Activated naive CD8-positive, alpha-beta T cell treated with anti-CD3 and anti-CD28 coated beads, Interleukin-2, amount 50 U/mL, for 16 hours (primary cell): ENCODE data around the gene TFF2.

Experiments used
- DNase-seq: peaks from one replicate; pipeline ENCODE4 v3.0.0-alpha.2; 2020; ENCODE audit warnings: low read depth, low spot score

TFF2 gene

DNA sequence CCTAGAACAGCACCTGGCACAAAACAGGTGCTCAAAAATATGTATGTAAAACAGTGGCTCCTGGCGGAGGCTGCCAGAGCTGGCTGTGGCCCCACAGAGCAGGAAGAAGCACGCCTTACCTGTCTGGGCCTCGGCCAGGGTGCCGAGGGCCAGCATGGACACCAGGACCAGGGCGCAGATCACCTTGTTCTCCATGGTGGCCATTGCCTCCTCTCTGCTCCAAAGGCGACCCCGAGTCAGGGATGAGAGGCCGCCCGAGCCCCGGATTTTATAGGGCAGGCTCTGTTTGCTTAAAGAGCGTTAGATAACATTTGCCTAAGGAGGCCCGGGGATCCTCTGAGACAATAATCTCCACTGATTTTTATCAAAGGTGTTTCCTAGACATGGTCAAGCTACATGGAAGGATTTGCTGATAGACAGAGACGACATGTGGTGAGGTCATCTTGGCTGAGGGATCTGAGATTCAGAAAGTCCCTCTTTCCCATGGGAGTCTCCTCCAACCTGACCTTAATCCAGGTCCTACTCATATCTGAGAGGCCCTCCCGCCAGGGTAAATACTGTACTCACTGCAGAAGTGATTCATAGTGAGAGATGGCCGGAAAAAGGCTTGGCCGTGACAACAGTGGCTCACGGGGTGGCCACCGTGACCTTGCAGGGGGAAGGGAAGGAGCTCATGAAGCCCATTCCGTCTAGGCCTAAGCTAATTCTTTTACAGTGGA, 15.7 kb upstream of the TFF2 start, which contains the start of gene TFF1:
TSS of gene TFF1 (minus strand) at position 244 of the 719 bp plus-strand sequence. CDS start at position 204, 40 bp downstream.
- no peak for DNase-seq

DNA sequence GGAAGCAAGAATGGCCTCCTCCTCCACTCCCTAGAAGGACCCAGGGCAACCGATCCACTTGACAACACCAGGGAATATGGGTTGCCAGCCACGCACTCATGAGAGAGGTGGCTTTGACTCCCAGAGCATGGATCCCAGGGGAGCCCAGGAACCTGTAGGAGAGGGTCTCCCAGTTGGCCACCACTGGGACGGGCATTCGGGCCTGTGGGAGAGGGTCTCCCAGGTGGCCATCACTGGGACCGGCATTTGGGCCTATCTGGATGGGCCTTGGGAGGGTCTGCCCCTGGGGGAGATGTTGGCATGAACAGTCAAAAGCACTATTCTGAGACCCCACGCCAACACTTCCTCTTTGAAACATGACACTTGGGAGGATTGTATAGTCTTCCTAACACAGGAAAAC, 15.0 kb upstream of the TFF2 start:
- DNase-seq, result no peak

DNA sequence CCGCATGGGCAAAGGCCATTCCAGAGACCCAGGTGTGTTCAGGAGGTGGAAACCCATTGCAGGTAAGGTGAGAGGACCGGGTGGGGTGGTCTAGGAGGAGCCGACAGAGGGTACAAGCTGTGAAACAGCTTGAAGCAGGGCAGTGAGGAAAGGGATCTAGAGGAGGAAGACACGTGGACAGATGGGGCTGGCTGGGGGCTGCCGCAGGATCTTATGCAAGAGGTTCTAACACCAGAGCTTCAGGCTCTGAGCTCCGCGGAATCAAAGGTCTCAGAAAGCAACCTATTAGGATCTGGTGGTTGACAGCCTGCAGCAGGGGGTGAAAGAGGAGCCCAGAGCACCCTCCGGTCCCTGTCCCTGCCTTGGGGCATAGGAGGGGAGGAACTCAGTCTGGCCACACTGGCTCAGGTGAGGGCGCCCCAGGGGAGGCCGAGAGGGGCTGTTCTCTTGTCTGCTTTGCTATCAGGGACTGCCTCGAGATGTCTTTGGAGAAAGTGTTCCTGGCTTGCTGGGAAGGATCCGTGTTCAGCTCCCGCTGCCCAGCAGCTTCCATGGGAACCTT, 13.6 kb upstream of the TFF2 start:
- DNase-seq, result no peak

DNA sequence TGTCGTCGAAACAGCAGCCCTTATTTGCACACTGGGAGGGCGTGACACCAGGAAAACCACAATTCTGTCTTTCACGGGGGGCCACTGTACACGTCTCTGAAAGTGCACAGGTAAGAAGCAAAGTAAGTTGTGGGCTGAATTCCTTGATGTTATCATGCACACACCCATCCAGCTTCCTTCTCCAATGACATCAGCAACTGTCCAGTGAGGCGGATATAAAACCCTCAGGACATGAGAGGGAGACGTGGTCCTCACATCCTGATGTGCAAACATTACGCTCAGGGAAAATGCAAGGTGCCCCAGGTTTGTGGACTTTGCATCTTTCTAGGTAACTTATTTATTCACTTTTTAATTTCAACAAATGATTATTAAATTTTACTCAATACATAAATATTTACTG, 12.5 kb upstream of the TFF2 start:
- DNase-seq, result no peak

DNA sequence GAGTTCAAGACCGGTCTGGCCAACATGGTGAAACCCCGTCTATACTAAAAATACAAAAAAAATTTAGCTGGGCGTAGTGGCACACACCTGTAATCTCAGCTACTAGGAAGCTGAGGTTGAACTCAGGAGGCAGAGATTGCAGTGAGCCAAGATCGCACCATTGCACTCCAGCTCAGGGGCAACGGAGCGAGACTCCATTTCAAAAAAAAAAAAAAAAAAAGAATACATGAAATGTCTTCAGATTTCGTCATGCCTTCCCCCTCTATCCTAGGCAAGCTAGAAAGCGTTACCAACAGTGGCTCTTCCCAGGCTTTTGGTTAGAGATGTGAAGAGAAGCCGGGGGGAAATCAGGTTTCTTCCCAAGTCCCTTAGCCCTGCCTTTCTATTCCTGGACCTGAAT, 11.9 kb upstream of the TFF2 start:
- no peak for DNase-seq

DNA sequence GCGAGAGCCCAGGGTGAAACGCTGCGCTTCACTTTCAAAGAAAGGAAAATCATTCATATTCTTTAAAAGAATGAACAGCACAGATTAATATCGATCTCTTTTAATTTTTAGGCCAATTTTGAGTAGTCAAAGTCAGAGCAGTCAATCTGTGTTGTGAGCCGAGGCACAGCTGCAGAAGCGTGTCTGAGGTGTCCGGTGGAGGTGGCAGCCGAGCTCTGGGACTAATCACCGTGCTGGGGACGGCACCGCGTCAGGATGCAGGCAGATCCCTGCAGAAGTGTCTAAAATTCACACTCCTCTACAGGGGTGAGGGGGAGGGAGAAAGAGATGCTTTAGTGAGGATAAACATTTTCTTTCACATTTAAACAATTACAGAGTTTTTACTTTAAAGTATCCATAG, 11.4 kb upstream of the TFF2 start:
- no peak for DNase-seq

DNA sequence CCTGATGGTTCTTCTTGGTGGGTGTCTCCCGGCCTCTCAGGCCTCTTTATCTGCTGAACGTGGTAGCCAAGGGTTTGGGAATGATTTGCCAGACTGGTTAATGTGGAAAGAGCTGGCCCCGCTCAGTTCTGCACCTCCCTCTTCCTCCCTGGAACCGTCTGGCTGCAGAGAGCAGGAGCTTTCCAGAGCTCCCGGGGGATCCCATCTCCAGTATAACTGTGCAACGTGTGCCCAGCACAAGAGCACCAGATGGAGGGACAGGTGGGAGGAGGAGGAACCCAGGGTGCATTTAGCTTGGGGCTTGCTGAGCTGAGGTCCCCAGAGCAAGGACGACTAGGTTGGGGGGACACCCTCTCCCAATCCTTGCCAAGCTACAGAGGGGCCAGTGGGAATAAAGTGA, 10.5 kb upstream of the TFF2 start:
- no peak for DNase-seq

DNA sequence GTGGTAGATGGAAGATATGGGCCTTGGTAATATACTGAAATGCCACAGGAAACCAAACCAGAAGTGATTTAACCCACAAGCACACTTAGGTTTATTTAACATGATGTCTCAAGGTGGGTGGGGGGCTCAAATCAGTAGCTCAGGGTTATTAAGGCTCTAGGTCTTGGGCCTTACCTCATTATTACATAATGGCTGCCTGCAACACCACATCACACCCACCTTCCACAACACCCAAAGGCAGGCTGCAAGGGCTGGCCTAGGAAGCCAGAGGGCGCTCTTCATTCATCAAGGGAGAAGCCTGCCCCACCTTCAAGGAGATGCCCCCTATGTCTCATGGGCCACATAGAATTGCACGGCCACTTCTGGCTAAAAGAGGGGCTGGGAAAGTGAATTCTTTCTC, 9.5 kb upstream of the TFF2 start:
- no peak for DNase-seq

DNA sequence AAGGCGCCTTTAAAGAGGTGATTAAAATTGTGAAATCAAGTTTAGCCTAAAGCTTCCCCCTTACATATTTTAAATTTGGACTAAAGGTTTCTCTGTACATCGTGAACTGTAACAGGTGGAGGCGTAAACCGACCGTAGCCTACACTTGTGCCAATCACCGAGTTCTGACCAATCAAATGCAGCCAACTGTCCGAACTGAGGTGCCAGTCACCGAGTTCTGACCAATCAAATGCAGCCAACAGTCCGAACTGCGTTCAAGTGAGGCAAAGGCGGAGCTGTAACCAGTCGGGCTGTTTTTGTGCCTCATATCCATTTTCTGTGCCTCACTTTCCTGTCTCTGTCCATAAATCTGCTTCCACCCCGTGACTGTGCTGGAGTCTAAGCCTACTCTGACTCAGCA, 8.1 kb upstream of the TFF2 start:
- no peak for DNase-seq

DNA sequence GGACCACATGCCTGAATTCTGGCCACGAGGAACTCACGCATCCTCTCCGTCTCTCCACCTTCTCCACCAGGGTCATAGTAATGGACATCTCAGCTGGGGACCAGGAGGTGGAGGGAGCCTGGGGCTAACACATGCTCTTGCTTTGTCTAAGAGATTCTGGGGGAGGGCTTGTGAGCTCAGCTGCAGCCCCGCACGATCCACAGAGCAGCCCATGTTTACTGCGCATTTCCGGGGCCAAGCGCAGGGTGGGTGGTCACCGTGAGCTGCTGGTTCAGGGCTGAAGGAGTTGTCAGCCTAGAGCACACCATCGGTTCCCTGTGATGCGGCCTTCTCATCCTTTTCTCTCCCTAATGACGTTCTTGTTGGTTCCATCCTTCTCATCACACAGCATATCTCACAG, 7.5 kb upstream of the TFF2 start:
- DNase-seq, result no peak

DNA sequence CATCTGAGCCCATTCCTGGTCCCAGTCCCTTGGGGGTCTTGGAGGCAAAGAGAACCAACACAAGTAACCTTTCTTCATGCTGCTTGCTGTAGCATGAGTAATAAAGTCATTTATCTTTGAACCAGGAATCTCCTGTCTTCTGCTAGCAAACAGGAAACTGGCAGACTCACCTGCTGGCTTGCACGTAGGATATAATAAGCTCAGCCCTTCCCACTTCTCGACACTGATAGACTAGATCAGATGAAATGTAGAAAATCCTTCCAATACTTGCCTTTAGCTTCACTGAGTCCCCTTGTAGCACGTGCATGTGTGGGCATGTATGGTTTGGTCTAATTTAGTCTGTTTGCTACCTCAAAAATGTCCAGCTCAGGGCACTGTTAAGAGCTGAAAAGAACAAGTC, 6.5 kb upstream of the TFF2 start:
- DNase-seq, result no peak

DNA sequence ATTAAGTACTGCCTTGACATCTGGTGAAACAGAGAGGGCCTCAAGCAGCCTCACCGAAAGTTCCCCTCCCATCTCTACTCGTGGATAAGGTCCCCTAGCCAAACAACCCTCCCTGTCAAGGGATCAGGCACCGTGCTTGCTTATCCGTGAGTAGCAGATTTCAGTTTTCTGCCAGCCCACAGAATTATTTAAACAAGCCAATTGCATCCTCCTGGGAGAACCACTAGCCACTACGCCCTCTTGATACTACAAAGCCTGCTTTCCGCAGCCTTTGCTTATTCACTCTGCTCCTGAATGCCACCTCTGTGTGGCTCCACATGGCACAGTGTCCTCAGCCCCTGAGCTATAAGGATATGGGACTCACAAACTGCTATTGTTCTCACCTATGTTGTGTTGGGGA, 5.9 kb upstream of the TFF2 start:
- DNase-seq, result no peak

DNA sequence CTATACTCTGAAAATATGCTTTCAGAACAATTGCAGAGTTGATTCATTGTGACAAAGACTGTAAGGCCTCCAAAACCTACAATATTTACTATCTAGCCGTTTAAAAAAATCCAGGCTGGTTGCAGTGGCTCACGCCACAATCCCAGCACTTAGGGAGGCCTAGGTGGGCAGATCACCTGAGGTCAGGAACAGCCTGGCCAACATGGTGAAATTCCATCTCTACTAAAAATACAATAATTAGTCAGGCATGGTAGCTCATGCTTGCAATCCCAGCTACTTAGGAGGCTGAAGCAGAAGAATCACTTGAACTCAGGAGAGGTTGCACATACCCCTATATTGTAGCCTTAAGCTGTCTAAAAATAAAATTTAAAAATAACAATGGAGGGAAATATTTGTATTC, 5.3 kb upstream of the TFF2 start:
- no peak for DNase-seq

DNA sequence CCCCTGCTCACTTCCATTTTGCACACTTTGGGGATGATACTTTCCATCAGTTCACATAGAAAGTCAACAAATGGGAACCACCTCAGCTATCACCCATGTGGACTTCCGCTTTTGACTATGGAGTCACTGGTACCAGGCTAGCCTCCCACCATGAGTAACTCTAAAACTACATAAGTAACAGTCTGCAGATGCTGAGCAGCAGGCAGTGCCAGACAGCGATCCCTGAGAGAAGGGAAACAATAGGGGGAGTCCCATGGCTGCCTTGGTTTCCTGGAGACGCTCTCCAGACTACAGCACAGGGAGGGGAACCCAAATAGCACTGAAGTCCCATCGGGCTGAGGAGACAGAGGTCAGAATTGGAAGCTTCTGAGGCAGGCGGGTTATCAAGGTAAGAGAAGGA, 2.8 kb upstream of the TFF2 start:
- DNase-seq, result no peak

DNA sequence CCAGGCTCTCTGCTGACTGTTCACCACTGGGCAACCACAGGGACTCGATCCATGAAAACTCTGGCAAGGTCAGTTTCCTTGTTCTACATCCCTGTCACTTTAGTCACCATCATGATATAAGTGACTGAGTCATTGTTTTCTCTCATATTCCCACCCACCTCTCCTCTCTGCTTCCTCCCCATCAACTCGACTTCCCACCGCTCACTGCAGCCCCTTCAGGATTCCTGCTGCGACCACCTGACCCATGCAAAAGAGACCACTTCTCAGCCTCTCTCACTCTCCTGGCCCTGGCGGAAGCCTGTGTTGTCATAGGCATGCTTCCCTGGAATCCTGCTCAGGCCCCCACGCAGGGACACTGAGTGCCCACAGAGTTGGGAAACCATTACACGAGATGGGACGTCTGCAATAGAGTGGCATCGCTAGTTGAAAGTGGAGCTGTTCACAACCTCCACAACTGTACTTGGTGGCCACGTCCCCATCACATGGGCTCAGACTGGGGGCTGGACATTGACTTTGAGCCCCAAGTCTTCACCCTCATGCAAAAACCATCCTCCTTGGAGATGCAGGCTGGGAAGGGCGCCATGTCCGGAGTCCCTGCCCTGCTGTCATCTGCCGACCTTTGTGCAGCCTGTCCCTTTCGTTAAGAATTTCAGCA, 1.8 kb upstream of the TFF2 start:
- DNase-seq, result no peak

DNA sequence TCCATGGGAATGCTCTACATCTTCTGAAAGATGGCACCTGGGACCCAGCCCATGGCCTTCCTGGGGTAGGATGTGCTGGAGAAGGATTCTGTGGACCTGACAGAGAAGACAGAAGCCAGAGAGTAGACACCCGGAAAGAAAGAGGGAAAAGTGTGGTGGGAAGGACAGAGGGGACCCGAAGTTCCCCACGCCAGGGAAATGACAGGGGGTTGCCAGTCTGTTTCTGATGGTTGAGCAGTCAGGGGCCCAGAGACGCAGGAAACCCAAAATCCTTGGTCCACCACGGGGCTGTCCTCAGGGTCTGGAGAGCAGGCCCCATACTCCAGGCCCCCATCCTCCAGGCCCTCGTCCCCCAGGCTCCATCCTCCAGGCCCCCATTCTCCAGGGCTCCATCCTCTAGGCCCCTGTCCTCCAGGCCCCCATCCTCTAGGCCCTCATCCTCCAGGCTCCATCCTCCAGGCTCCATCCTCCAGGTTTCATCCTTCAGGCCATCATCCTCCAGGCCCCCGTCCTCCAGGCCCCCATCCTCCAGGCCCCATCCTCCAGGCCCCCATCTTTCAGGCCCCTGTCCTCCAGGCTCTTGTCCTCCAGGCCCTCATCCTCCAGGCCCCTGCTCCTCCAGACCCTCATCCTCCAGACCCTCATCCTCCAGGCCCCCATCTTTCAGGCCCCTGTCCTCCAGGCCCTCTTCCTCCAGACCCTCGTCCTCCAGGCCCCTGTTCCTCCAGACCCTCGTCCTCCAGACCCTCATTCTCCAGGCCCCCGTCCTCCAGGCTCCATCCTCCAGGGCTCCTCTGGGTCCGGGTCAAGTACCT, 1.0 kb upstream of the TFF2 start:
- no peak for DNase-seq

DNA sequence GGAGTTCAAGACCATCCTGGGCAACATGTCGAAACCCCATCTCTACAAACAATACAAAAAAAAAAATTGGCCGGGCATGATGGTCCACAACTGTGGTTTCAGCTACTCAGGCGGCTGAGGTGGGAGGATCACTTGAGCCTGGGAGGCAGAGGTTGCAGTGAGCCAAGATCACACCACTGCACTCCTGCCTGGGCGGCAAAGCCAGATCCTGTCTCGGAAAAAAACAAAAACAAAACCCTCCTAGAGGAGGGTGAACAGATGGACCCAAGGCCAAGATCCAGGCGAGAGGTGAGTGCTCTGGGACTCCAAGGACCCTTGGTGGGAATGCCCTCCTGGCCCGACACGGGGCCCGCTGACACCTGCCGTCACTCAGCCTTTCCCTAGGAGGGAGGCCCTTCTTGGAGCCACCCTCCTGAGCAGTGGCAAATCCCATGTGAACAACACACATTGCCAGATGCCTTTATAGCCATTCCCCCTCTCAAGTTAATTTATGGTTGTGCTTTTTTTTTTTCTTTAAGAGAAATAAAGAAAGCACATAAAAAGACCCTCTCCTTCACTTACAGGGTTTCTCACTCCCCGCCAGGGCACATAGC, 380 bp downstream of the TFF2 start:
- DNase-seq, result no peak

DNA sequence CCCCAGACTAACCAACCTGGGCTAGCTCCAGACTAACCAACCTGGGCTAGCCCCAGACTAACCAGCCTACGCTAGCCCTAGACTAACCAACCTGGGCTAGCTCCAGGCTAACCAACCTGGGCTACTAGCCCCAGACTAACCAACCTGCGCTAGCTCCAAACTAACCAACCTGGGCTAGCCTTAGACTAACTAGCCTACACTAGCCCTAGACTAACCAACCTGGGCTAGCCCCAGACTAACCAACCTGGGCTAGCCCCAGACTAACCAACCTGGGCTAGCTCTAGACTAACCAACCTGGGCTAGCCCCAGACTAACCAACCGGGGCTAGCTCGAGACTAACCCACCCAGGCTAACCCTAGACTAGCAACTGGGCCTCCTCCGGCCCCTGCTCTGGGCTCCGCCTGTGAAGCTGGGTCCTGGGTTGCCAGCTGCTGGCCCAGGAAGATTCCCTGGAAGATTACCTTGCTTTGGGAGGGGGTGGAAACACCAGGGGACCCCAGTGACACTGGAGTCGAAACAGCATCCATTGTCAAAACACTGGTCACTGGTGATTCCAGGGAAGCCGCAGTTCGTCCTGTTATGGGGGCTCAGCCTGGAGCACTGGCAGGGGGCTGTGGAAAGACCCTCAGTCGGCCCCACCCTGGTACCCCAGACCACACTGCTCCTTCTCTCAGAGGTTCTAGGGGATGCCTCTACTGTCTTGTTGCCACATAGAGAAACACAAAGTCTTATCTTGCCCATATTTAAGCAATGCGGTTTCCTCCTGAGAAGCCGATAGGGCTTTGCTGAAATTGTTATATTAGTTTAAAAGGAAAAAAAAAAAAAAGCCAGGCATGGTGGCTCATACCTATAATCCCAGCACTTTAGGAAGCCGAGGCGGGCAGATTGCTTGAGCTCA, 1.1 kb downstream of the TFF2 start:
- DNase-seq, result no peak

DNA sequence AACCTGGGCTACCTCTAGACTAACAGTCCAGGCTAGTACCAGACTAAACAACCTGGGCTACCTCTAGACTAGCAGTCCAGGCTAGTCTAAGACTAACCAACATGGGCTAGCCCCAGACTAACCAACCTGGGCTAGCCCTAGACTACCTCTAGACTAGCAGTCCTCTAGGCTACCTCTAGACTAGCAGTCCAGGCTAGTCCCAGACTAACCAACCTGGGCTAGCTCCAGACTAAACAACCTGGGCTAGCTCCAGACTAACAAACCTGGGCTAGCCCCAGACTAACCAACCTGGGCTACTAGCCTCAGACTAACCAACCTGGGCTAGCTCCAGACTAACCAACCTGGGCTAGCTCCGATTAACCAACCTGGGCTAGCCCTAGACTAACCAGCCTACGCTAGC, 2.0 kb downstream of the TFF2 start:
- DNase-seq, result no peak

DNA sequence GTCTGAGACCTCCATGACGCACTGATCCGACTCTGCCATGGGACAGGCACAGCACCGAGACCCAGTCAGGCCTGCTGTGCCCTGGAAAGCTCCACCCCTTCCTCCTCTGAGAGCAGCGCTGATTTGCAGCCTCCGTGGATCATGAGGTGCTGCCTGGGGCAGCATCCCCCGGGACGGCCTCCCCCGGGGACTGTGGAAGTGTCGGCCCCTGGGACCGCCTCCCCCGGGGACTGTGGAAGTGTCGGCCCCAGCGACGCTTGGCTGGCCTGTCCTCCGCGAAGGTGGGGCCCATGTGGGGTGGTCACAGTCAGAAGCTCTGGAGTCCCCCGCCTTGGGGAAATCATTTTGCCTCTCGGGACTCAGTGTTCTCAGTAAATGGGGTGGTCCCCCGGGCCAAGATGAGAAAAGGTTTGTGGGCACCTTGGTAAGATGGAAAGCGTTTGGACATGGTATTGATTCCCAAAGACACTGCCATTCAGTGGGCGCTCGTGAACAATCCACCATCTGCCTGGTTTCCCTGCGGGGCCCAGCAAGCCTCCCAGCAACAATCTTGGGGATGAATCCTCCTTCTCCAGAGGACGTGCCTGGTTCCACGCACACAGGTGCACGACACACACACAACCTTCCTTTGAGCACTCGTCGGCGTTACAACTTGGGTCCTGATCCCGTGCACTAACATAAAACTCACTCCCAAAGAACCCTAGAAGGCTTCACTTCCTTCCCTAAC, 3.0 kb downstream of the TFF2 start:
- no peak for DNase-seq
